Measurements from ENCODE around the gene BACH2.
"Not testable (repeated sequence)": the region's sequence is repeated elsewhere in the genome, so short reads cannot be mapped to it uniquely, and the experiment has no call there.

BACH2 gene

GRCh38 chr6:90149280-90149679 lies 147.4 kb downstream of the BACH2 start:
- DNase-seq = no peak

GRCh38 chr6:90148867-90149266 lies 147.8 kb downstream of the BACH2 start:
- DNase-seq = no peak

GRCh38 chr6:90146921-90147649 lies 149.6 kb downstream of the BACH2 start:
- DNase-seq = no peak

- DNase-seq = no peak
These were observed 150.6 kb downstream of the BACH2 start for GRCh38 chr6:90146024-90146423.

- no peak for DNase-seq
These were observed 151.6 kb downstream of the BACH2 start for GRCh38 chr6:90144928-90145555.

- no peak for DNase-seq
These were observed 152.2 kb downstream of the BACH2 start for GRCh38 chr6:90144396-90144795.

- DNase-seq = no peak
These were observed 156.0 kb downstream of the BACH2 start for GRCh38 chr6:90140683-90141082.

- no peak for DNase-seq
These were observed 157.3 kb downstream of the BACH2 start for GRCh38 chr6:90139272-90139817.

- DNase-seq = no peak
These were observed 159.6 kb downstream of the BACH2 start for GRCh38 chr6:90136837-90137568.

GRCh38 chr6:90136176-90136575 lies 160.5 kb downstream of the BACH2 start:
- no peak for DNase-seq

GRCh38 chr6:90135667-90136066 lies 161.0 kb downstream of the BACH2 start:
- DNase-seq = no peak

GRCh38 chr6:90133664-90134063 lies 163.0 kb downstream of the BACH2 start:
- not testable (repeated sequence) for DNase-seq

GRCh38 chr6:90131614-90132423 lies 164.8 kb downstream of the BACH2 start:
- DNase-seq = no peak

- no peak for DNase-seq
These were observed 165.5 kb downstream of the BACH2 start for GRCh38 chr6:90131125-90131524.

GRCh38 chr6:90128687-90129086 lies 168.0 kb downstream of the BACH2 start:
- DNase-seq = not testable (repeated sequence)

GRCh38 chr6:90127595-90127994 lies 169.0 kb downstream of the BACH2 start:
- DNase-seq = no peak

GRCh38 chr6:90126839-90127238 lies 169.8 kb downstream of the BACH2 start:
- no peak for DNase-seq

- DNase-seq = no peak
These were observed 170.5 kb downstream of the BACH2 start for GRCh38 chr6:90126181-90126580.

- DNase-seq = no peak
These were observed 171.7 kb downstream of the BACH2 start for GRCh38 chr6:90124874-90125510.

- no peak for DNase-seq
These were observed 172.8 kb downstream of the BACH2 start for GRCh38 chr6:90123831-90124230.

GRCh38 chr6:90121982-90122381 lies 174.7 kb downstream of the BACH2 start:
- no peak for DNase-seq

GRCh38 chr6:90120327-90120726 lies 176.3 kb downstream of the BACH2 start:
- DNase-seq = no peak
